GM19035 (cell line): ENCODE results near the gene MSANTD2.

ENCODE experiments used
- ATAC-seq: cut with Tn5 transposase; IDR thresholded peaks from one replicate; pipeline ENCODE4 v1.9.1; 2021; ENCODE audit not compliant: unreplicated experiment

MSANTD2 gene

DNA sequence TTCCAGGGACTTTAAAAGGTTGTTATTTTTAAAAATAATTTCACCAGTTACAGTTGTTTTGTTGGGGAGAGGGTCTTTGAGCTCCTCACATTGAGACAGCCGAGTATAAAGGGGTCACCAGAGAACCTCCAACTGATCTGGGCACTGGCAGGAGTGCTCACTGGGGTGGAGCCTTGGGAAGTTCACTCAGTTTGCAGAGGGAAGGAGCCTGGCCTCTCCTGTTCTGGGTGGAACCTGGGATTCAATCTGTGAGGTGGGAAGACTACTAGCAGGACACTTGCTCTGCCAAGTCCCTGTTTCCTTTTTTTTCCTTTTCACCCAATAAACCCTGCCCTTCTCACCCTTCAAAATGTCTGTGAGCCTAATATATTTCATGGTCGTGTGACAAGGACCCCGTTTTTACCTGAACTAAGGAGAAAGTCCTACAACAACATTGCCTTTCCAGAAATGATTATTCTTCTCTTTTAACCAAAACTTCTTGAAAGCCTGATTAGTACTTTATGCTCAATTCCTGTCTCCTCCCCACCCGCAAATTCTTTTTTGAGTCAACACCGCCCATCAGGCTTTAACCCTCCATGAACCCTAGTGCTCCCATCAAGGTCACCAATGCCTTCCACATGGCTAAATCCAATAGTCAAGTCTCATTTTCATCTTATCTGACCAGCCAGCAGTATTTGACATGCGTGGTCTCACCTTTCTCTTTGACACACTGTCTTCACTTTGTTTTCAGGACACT, 22.0 kb upstream of the MSANTD2 start:
- ATAC-seq = no peak

DNA sequence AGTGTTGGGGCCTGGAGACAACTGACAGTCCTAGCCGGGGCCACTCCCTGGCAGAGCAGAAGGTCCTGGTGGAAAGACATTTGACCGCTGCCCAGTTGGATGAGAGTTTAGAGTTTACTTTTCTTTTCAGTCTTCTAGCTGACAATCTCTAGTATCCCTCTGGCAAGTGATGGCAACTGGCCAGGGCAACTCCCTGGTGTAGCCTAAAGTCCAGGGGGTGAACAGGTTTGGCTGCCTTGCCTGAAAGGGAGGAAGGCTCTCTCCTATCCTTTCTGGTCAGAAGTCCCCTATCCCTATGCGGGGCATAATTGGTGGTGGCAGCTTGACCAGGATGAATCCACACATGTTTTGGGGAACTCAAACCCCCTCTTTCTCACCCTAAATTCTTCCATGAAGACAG, 16.8 kb upstream of the MSANTD2 start:
- no peak for ATAC-seq

DNA sequence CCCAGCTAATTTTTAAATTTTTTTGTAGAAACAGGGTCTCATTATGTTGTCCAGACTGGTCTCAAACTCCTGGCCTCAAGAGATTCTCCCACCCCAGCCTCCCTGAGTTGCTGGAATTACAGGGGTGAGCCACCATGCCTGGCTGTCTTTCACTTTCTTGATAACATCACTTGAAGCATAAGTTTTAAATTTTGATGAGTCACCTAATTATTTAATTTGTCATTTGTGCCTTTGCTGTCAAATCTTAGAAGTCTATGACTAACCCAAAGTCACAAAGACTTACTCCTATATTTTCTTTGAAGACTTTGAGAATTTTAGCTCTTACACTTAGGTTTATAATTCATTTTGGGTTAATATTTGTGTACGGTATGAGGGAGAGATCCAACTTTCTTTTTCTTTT, 14.5 kb upstream of the MSANTD2 start:
- ATAC-seq = no peak

DNA sequence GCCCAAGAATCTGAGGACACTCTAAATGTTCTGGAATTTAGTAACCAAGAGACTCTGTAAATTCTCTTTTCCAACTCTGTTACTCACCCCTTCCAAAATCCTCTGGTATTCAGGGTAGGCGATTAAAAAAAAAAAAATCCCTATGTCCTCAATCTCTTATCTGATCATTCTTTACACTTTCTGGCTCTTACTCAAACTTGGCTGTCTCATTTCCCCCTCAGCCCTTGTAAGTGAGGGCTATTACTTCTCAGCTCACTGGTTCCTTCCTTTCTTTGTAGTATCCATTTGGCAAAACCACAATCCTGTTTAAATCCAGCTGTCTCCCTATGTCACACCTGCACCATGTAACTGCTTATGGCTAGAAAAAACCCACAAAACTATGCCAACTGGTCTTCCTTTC, 12.7 kb upstream of the MSANTD2 start:
- no peak for ATAC-seq

DNA sequence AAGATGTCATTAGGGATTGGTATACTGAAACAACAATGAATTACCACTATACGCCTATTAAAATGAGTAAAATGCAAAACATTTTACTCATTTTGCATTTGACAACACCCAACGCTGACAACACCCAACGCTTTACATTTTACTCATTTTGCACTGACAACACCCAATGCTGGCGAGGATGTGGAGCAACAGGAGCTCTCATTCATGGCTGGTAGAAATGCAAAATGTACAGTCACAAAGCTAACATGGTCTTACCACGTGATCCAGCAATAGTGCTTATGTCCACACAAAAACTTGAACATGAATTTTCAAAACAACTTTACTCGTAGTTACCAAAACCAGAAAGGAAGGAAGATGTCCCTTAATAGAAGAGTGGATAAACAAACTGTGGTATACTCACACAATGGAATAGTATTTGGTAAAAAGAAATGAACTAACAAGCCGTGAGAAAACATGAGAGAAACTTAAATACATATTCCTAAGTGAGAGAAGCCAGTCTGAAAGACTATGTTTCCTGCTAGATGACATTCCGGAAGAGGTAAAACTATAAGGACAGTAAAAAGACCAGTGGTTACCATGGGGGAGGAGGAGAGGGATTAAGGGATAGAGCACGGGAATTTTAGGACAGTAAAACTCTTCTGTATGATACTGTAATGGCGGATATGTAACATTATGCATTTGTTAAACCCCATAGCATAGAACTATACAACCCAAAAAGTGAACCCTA, 11.4 kb upstream of the MSANTD2 start:
- ATAC-seq = no peak

DNA sequence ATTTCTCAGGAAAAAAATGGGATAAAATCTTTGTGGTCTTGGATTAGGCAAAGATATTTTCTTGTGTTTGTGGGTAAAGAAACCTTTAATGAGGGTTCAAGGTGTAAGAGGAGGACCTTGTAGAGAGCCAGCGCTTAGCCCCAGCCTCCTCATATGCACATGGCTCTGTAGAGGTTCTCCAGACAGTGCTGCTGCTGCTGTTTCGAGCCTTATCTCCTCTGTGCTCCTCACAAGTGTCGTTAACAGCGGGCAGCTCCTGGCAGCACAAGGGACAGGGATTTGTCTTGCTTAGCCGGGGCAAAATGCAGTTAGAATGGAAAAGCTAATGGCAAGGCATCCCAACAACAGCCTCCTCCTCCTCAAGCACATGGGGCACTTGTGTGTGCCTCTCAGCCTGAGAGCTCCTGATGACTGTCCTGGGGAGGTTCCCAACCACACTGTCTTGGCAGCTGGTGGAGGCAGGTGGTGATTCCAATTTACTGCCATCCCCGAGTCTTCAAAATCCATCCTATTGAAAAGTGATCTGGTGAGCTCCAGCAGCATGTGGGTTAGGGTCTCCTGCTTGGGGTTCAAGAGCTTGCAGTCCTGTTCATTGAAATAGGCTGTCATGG, 7.6 kb upstream of the MSANTD2 start:
- no peak for ATAC-seq

DNA sequence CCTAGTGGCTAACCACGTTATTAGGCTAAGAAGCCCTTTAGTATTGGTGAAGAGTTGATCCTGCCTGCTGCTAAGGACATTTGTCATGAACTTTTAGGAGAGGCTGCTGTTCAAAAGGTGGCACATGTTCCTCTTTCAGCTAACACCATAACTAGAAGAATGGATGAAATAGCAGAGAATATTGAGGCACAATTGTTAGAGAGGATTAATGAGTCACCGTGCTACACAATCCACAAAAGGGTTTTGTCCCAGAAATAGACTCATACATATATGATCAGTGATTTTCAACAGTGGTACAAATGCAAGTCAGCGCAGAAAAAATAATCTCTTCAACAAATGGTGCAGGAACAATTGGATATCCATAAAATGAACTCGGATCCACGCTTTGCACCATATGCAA, 7.0 kb upstream of the MSANTD2 start:
- ATAC-seq = no peak

DNA sequence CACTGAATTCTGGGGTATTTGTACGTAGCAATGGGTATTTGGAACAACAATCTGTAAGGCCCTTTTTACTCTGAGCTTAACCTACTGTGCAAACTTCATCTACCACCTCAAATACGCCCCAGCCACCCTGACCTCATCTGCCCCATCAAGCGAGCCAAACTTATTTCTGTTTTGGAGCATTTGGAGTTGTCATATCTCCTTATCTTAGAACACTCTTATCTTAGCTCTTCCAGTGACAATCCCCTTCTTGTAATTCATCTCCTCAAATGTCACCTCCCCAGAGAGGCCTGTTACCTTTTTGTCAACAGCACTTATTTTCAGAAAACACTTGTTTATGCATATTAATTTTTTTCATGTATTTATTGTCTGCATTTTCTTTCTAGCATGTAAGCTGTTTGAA, 4.7 kb upstream of the MSANTD2 start:
- no peak for ATAC-seq

DNA sequence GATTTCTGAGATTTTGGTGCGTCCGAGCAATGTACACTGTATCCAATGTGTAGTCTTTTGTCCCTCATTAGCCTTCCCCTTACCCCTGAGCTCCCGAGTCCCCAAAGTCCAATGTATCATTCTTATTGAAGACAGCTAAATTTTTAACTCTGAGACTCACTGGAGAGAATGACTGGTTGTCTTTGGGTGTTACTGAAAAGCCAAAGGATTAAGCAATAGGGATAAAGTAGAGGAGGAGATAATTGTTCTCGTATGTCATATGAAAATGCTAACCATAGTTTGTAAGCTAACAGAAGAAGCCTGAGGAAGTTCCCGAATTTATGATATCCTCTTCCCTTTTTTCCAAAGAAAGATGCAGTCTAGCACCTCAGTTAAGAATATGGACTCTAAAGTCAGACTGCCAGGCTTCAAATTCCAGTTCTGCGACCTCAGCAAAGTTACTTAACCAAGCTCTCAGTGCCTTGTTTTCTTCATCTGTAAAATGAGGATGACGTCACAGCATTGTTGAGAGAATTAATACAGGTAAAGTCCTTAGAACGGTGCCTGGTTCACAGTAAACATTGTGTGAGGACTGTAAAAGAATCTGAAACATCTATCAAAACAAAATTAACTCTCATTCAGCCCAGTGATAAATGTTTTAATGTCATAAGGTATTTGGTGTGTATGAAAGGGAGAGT, 1.6 kb upstream of the MSANTD2 start:
- no peak for ATAC-seq

DNA sequence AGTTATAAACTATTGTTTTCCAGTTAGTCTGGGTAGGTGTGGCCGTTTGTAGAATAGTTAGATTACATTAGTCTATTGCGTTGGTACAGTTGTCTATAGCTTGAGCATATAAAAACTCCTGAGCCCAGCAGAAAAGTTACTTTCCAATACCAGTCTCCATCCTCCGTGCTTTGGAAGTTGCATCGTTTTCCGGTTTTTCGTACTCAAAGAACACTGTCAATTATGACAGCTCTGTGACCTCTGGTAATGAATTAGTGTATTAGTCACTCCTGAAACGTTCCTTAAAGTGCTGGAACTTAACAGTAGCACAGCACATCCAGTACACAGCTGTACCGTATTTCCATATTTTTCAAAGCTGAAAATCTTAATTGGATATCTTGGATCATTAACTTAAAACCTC, 808 bp upstream of the MSANTD2 start:
- no peak for ATAC-seq

DNA sequence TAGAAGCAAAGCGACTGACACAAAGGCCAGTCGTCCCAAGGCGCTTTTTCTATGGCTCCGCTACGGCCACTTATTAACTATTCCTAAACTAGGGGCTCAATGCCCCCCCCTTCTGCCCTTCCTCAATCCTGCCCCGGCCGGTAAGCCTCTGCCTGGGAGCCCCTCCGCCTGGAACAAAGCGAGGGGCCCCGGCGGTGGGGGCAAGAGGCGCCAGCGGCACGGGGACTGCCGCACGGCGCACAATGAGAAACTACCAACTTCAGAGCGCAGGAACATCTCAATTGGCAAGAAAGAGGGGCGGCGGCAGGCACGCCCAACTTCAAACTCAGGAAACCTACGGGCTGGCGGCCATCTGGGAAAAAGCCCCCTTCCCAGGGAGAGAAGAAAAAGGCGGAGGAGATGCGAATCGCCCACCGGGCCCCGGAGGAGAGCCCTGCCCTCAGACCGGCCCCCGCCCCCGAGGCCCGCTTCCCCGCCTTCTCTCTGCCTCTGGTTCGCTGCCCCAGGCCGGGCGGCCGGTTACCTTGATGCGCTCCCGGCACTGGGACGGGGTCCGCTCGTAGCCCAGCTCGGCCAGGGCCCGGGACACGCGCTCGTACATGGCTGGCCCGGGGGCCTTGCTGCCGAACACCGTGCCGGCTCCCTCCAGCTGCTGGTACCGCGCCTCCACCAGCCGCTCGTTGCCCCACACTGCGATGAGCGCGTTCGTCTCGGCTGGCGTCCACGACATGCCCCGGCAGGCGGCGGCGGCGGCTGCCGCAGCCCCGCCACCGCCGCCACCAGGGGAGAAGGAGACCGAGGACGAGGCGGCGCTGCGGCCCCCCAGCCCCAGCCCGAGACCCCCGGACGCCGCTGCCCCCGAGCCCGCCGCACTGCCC, 619 bp downstream of the MSANTD2 start:
- ATAC-seq = peak; percentile 46

DNA sequence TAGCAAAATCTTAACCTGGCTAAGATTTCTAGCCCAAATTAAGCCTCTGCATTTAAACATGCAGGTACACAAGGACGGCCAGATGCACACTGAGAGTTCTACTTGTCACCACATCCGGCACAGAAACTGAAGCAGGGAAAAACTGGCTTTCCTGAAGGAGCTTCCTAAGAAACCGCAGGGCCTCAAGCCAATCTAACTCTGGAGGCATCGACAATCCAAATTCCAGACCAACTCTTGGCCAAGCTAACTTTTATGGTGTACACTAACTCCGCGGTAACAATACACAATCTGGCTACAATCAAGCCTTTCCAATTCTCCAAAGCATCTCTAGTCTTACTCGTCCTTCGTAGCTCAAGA, 1.2 kb downstream of the MSANTD2 start:
- ATAC-seq = no peak

DNA sequence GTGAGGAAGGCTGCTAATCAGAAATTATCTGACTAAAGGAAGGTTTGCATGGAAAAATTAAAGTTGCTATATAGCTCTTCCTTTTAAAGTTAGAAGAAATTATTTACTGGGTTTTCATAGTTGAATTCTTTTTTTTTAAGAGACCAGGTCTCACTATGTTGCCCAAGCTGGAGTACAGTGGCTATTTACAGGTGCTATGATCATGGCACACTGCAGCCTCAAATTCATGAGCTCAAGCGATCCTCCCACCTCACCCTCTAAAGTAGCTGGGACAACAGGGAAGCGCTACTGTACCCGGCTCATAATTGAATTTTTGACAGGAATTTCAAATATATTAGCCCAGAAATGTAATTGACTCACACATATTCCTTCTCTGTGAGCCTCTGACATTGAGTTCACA, 3.9 kb downstream of the MSANTD2 start:
- ATAC-seq = no peak

DNA sequence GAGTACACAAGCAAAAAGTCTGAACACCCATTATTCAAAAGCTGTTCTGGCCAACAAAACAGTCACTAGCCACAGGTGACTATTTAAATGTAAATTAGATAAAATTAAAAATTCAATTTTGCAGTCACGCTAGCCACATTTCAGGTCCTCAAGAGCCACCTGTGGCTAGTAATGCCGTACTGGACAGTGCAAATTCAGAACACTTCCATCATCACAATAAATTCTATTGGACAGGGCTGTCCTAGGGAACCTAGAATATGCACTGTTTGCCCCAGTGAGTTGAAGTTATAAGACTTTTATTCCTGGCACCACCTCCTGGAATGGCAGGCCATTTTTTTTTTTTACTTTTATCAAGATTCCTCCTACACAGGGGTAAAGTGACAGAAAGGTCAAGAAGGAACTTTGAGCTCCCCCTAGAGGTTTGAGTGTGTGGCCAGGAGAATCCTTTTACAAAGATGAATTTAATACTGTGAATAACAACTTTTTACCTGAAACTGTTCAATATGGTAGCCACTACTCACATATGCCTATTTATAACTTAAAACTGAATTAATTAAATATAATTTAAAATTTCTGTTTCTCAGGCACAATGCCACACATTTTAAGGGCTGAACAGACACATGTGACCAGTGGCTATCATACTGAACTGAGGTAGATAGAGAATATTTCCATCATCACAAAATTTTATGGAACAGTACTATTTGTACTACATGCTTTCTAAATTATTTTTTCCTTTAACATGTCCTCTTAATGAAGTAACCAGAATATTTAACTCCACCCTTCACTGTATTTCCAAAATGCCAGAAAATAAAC, 6.5 kb downstream of the MSANTD2 start:
- ATAC-seq = peak; percentile 66

DNA sequence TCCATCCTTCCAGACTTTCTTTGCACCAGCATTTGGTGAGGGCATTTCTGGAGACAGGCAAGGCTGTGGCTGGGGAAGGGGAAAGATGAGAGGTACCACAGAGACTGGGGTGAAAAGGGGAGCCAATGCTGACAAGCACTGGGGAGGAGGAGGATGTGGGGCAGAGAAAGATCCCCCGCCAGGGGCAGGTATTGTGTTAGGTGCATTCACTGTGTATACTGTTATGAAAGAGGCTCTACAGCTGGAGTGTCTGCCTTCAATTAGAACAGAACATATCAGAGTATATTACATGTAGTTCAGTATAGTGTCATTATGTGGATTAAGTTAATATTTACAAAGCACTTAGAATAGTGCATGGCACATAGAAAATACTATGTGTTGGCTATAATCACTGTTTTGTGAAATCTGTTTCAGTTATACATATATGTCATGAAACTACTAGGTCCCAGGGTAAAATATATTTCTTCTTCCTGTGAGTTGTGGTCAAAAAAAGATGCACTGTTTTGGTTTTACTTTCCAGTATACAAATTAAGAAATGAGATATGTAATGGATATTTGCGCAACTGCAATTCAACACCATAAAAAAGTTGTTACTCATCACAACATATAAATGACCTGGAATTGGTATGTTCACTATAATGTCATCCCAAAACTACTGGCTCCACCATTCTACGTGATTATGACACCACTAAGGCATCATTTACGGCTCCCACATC, 8.4 kb downstream of the MSANTD2 start:
- ATAC-seq = peak; percentile 53

DNA sequence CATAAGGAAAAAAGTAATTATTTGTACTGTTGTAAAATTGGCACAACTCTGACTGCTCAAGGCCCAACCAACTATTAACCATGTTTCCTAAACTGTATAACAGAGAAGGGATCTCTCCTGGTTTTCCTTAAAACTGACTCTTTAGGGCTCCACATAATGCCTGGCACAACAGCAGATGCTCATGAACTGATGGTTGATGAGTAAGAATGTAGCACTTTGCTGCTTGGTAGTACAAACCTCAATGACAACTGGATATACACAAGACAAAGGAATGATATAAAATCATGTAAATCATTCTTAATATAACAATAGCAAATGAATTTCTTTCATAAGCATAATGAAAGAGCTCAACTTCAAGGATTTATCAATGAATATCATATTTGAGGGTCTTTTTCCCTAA, 11.7 kb downstream of the MSANTD2 start:
- no peak for ATAC-seq

DNA sequence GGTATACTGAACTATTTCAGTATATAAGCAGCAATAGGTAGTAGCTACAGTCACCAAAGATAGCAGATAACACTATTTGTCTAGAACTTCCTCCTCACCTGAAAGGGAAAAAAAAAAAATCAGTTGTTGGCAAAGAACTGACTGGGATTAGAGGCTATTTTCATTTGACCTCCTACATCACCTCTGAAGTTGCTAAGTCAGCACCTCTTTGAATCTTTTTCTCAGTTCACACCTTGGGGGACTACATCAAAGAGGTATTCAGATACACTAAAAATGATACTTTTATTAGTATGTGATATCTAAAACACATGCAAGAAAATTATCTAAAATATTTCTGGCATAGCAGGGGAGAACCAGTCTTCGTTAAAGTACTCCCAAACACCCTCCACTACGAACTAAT, 16.2 kb downstream of the MSANTD2 start:
- no peak for ATAC-seq

DNA sequence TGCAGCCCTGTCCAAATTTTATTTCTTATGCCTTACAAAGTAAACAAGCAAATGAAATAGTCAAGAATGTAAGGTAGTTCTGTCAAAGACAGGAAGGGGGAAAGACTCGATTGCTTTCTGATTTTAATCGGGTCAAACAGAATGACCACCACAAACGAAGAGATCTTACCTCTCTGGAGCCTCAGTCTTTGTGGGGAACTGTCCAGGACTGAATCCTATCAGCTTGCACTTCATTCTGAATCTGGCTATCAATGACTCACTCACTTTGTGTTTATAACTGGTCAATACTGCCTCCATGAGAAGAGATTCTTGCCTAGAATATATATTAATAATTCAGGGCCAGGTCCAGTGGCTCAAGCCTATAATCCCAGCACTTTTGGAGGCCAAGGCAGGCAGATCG, 17.2 kb downstream of the MSANTD2 start:
- no peak for ATAC-seq

DNA sequence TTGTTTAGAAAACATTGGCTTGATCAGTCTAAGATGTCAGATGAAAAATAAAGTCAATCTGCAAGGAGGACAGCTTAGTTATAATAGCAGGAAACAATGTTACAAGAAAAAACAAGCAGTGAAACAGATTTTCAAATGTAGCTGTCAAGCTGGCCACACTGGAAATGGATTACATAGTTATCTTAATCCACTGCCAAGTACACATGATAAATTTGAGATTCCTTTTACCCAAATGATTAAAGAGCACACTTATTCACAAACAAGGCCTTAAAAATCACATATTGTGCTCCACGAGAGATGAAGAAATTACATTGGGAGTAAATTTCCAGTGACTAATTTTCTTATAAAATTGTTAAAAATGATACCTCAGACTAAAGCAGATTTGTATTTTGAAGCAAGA, 20.6 kb downstream of the MSANTD2 start:
- no peak for ATAC-seq
